Activated CD8-positive, alpha-beta memory T cell treated with anti-CD3 and anti-CD28 coated beads, Interleukin-2, amount 50 U/mL, for 24 hours (primary cell): ENCODE data around the gene CTDSPL.
"Not testable (repeated sequence)": the region's sequence is repeated elsewhere in the genome, so short reads cannot be mapped to it uniquely, and the experiment has no call there.

Experiments
- DNase-seq: peaks from one replicate; pipeline ENCODE4 v3.0.0-alpha.2; 2020; ENCODE audit errors: extremely low read depth

The CTDSPL gene

DNA sequence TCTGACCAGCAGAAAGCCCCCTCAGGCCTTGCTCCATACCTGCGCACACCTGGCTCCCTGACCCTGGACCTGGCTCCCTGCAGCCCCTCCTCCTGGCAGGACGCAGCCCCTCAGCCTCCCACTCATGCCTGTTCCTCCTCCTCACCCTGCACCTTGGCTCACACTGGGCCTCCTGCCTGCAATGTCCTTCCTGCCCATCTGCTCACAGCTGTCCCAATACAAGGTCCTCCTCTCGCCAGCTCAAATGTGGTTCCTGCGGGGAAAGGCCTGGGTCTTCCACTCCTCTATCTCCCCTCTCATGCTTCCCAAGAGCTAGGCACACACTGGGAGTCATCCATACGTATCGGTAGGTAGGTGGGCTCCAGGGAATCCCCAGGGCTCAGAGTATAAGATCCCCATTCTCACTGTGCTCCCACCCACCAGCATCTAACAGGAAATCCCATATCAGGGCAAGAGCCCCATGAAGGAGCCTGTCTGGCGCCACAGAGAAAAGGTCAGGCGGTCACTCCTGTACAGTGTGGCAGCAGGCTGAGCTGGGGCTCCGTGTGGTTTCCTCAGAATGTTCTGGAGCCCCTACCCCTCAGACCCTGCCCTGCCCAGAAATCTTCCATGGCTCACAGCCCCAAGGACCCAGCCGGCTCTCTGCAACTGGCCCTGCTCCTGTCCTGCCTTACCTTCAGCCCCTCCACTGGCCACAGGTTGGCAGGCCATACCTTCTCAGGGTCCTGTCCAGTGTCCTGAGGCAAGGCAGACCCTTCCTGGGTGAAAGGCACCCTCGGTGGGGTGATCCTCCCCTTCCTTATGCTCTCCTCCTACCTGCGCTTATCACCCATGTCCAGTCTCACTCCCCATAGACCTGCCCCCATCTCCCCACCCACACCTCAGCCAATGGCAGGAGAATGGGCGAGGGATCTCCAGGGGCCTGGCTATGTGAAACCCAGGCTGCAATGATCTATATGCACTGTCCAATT is 156.9 kb downstream of the CTDSPL start:
- DNase-seq = no peak

DNA sequence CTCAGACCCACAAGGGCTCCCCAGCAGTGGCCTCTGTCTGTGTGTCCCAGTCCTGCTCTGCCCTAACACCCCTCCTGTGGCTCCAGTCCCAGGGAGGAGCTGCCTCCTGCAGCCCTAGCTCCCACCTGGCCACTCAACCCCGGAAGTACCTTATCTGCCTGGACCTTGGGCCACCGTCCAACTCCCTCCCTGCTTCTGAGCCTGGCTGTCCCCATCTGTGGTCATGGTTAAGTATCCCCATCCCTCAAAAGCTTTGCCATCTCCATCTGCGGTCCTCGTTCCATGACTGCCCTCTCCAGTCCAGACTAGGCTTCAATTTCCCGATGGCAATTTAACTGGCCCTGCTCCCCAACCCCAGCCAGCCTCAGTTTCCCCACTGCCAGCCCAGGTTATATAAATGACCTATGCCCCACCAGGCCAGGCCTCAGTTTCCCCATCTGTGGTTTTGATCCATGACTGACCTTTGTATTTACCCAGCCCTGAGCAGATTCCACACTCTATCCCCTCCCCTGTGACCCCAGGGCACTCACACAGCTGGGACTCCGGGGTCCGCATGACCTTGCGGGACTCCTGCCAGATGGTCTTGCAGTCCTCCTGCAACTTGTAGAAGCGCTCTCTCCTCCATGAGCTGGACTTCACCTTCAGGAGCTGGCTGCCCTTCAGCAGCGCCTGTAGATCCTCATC is 158.1 kb downstream of the CTDSPL start:
- DNase-seq = no peak

DNA sequence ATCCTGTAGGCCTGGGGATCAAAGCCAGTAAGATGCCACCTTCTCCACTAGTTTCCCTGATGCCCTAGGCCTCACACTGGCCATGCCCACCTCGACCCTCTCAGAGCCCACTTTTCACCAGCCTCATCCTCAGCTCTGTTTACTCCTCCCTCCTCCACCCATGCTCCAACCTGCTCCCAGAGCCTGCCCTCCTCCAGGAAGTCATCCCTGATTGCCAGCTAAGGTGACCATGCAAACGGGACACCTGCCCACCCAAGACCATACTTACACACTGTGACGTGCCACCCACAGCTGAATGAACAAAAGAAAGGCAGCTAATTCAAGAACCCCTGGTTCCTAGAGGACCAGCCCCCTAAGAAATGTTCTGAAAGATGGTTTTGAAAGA is 158.7 kb downstream of the CTDSPL start:
- no peak for DNase-seq

DNA sequence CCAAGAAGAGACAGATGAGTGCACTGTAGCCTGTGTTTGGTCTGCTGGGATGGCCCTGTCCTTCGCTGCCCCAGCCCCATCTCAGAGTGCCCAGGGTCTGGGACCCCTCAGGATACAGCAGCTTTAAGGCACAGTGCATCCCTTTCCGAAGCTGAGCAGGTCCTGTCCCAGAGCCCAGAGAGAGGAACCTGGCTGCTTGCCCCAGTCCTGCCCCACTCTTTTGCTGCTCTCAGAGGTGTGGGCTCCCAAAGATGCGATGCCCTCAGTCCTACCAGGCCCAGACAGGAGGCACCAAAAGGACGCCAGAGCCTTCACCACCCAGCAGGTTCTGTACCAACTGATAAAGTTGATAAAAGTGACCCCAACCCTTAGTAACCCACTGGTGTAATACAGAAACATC is 159.5 kb downstream of the CTDSPL start:
- no peak for DNase-seq

DNA sequence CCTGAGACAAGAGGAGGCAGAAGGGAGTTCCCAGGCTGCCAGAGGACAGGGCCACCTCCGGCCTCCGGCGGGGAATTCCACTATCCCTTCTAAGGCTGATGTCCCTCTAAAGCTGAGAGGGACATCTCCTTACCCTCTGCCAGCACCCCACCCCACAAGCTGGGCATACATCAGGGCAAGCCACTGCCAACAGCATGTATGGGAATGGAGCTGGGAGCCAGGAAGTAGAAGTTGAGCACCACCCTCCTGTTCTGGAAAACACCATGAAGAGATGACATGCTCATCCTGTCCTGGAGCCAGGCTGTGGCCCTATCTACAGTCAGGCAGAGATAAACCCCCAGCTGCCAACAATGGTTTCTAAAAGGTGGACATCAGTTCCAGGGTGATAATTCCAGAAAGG is 160.6 kb downstream of the CTDSPL start:
- DNase-seq = no peak

DNA sequence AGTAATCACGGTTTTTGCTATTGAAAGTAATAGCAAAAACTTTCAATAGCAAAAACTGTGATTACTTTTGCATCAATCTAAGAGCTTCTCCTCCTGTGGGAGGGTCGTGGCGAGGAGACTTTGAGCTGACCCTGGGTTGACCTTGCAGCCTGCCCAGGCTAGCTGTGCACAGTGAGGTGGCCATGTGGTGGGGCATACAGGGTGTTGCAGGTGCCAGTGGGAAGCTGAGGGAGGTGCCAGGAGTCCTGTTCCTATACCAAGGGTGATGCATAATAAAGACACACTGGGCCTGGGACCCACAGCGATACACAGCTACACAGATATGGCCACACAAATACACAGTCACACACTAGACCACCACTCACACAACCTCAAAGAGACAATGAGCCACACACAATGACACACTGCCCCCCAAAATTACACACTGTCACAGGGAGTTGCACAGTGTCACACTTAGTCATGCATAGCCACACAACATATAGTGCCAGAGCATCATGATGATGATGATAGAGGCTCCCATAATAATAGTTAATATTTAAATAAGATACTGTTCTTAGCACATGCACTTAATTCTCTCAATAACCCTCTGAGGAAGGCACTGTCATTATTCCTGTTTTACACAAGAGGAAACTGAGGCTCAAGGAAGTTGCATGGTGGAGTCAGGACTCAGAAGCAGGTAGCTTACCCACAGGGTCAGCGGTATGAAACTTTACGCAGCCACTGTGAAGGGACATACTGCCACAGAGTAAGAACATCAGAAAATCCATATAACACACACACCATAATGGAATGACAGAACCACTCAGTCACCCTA is 161.4 kb downstream of the CTDSPL start:
- no peak for DNase-seq

DNA sequence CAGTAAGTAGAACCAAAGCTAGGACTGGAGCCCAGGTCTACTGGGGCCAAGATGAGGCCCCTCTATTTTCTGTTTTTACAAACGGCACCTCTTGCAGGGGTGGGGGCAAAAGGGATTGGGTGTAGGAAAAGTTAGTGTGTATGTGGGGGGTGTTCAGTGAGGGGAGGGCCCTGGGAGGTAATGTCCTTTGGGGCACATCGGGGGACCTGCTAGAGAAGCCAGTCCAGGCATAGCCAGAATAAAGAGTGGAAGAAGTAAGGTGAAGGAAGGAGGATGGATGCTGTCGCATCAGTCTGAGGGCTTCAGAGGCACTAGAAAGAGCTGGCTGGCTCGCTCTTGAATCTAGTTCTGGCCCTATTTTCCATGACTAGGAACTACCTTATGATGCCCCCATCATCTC is 165.2 kb downstream of the CTDSPL start:
- no peak for DNase-seq

DNA sequence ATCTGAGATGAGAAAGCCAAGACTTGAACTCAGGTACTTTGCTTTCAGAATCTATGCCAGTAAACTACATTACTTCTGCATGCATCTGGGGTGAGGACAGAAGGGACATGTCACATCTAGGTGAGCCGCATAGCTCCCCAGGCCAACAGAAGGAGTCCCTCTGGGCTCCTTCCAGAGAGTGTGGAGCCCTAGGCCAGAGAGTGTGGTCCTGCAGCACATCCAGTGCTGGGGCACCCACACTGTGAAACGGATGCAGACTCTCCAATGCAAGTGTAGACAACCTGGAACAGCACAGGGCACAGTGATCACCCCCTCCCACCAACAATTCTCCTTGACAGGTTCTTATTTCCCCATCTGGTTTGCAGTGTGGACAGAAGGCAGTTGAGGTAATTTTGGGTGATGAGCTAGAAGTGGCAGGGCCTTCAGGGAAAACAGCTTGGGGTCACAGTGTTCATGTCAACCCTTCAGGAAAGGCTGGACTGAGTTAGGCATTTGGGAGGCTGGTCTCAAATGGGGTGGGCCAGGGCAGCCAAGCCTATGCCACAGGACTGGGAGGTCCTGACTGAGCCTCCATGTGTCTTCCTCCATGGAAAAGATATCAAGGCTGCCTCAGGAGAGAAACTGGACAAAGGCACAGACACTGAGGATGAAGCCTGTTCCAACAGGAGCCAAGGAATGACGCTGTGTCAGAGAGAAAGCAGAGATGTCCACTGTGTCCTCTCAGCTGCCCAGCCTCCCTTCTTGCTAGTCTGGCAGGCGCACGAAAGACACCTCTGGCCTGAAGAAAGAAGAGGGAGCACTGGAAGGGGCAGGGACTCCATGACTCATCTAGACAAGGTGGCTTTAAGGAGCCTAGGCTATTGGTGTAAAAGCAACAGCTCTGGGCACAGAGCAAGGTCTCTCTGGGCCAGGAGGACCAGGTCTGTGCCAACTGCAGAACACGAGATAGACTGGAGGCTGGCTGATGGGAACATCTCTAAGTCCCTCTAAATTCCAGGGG is 166.1 kb downstream of the CTDSPL start:
- no peak for DNase-seq

DNA sequence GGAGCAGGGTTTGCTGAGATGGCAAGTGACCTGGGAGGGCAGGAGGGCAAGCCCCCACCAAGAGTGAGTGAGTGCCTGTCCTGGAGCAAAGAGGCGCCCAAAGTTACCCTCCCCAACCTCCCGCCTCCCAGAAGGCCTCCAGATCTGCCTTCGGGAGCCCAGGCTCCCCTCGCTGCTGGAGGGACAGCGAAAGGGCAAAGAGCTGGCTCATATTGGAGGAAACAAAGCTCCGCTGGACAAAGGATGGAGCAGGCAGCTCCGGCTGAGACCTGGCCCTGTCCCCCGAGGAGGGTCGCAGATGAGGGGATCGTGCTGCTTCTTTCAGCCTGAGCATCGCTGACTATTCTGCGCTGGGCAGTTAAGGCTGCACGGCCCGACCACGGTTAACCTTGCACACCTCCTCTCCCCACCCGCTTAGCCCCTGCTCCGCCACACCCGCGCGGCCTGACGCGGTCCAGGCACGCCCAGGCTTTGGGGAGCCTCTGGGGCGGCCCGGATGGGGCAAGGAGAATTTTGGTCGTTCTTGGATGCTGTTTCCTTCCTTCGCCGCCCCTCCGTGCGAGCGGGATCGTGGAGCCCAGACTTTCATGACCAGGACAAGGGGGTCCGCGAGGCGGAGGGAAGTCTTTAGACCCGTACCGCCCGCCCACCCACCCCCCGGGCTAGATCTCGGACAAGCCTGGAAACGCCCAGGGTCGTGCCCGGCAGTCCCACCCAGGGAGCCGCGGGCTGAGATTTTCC is 167.1 kb downstream of the CTDSPL start:
- no peak for DNase-seq

DNA sequence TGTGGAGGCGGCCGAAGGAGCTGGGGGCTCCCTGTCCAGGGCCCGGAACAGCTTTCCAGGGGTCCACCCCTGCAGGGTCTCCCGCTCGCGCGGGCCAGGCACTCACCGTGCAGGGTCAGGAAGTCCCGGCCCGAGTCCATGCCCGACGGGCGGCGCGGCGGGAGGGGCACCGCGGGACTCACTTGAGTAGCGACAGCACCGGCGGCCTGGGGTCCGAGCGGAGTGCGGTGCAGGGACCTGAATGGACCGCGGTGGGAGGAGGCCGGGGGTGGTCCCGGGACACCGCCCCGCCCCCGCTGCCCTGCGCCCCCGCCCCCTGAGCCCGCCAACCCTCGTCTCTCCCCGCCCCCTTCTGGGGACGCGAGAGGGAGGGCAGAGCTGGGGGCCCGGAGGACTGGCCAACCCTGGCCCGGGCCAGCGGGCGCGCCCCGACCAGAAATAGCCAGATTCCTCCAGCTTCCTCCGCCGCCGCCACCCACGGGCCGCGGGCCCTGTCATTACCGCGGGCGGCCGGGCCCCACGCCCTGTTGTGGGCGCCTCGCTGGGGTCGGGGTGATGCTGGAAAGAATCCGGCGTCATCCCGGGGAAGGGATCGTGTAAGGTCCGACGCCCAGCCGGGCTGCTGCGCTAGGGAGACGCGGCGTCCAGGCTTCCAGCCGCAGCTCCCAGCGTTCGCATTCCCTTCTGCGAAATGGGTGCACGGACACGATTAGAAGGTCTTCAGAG is 167.9 kb downstream of the CTDSPL start, which contains the start of gene PLCD1:
TSS of gene PLCD1 (minus strand) at position 243 of the 726 bp plus-strand sequence. CDS start at position 140, 103 bp downstream.
- no peak for DNase-seq

DNA sequence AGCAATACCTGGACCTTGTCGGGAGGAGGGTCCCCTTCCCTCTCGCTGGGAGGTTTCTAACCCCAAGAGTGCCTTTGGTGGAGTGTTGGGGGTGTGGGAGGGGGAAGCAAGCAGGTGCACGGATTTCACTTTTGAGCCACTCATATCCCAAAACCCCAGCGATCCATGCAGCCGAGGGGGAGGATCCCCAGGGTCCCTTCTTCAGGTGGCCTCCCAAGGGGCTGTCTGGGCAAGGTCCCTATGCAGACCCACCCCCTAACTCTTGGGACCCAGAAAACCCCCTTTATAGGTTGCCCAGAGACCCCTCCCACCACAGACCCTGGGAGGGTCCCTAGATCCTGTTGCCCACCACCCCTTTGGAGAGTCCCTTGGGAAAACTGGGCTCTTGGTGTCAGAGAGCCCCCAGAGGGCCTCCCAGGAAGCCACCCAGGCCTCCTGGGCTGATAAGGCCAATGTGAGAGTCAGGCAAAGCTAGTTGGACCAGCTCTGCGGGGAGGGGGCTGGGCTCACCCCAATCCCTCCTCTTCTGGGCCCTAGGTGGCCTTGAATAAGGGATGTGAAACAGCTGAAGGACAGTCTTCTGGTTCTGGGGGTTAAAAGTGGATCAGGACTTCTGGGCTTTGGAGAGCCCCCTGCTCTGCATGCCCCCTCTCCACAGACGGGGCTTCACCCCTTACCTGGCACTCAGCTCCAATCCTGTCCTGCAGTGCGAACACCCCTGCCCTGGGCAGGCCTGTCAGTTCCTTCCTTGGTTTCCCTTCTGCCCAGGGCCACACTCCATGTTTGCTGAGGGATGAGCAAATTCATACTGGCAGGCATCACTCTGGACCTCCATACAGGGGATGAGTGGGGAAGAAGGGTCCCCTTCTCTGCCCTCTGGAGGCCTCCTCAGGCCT is 168.7 kb downstream of the CTDSPL start:
- DNase-seq = no peak

DNA sequence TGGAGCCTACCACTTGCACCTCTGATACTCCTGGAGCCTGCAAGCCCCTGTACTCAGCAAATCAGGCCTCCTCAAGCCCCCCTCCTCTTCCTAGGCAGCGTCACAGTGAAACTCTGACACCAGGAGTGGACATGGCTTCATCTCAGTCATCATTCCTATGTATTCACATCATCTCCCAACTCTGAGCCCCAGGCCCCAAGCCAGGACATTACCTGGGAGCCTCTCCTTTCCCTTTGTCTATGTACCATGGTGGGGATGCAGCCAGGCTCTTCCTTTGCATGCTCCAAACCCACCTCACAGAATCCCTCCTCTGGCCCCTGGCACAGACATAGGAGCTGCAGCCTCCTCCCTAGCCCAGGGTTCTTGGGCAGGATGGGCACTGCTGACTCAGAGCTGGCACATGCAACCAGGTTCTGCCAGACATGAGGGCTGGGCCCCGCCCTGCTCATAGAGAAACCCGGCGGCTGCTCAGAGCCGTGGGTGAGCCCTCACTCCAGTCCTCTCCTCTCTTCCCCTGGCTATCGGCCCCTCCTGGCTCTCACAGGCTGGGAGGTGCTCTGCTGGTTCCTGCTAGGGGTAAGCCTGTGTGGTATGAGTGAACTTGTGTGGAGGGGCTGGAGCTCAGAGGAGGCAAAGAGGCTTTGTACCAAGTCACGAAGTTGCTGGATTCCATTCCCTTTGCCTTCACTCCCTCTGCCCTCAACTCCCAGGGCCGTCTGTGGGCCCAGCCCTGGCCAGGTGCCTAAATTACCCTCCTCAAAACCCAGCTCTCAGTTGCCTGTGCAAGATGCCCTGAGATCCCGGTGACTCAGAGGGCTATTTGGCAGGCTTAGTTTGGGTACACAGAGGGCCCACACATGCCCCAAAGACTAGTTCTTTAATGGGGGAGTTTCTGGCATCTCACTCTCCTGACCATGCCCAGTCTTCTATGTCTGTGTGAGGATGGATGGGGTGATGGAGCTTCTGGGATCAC is 169.6 kb downstream of the CTDSPL start:
- no peak for DNase-seq

DNA sequence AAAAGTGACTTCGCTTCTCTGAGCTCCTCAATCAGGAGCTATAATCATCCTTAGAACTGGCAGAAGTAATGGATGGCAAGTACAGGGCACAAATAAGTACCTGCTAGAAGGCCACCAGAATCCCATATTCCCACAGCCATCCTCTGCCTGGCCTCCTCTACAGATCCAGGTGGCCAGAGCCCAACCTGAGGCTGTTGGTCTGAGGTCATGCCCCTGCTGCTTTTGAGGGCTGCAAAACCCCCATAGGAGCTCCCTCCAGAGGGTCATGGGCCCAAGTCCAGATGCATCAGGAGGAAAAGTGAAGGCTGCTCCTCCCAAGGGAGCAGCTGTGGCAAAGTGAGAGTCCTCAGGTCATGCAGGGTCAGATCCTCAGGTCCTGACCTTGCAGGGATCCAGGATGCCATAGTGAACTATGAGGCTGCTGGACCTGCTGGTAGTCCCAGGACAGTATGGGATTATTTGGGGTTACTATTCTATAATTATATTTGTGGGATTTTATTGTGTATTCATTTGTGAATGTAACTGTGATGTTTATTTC is 170.7 kb downstream of the CTDSPL start:
- no peak for DNase-seq

DNA sequence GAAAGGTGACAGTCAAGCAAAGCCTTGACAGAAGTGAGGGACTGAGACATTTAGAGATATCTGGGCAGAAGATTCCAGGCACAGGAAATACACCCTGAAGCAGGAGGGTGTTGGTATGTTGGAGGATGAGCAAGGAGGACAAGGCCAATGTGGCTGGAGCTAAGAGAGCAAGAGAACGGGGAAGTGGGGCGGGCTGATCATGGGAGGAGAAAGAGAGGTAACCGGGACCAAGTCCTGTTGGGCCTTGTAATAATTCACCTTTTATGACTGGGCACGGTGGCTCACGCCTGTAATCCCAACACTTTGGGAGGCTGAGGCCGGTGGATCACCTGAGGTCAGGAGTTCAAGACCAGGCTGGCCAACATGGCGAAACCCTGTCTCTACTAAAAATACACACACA is 171.9 kb downstream of the CTDSPL start:
- DNase-seq = not testable (repeated sequence)
